GM21381 (cell line): ENCODE data around the gene SH2D4B.

Experiments used
- ATAC-seq: cut with Tn5 transposase; IDR thresholded peaks from one replicate; pipeline ENCODE4 v1.9.1; 2021; ENCODE audit warnings: mild to moderate bottlenecking, moderate library complexity; ENCODE audit not compliant: unreplicated experiment

Gene SH2D4B

DNA sequence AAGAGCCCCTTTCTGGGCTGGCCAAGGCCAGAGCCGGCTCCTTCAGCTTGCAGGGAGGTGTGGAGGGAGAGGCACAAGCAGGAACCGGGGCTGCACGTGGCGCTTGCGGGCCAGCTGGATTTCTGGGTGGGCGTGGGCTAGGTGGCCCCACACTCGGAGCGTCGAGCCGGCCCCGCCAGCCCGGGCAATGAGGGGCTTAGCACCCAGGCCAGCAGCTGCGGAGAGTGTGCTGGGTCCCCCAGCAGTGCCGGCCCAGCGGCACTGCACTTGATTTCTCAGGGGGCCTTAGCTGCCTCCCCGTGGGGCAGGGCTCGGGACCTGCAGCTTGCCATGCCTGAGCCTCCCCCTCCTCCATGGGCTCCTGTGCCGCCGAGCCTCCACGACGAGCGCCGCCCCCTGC is 48.1 kb downstream of the SH2D4B start:
- no peak for ATAC-seq

DNA sequence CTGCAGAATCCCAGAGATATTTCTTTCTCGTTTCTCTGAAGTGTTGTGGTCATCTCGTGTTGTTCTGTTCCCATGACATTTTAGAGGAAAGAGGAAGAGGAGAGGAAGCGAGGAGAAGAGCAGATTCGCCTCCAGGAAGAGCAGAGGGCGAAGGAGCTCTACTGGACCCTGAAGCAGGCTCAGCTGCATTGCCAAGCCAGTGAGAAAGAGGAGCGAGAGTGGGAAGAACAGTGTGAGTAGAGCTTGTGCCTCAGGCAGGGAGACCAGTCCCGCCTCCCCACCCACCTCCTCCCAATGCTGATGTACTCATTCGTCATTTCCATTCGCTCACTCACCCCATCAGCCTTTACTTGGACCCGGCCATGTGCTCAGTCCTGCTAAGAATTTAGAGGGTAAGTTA is 50.8 kb downstream of the SH2D4B start:
- no peak for ATAC-seq

DNA sequence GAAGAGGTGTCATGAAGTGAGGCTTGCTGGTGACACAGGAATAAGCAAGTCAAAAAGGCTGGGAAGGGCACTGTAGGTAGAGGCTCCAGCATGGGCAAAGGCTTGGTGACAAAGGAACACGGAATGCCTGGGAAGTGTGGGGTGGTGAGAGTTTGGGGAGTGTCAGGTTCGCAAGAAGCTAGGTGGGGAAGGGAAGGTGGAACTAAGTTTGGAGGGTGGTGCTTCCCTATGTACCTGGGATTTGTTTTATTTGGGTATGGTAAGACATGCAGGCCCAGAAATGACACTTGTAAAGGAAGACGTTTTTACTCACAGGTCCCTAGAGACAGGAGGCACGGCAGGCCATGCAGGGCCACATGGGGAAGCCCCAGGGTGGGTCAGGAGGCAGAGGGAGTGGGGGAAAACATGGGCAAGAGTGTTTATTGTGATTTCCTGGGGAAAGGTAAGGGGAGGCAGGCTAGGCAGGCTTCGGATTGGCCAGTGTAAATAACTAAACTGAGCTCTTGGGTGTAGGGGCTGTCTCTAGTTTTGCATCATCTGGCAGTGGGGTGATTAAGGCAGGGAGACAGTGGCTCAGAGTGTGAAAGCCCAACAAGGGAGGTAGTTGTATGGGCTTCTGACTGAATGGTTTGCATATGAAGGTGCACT is 52.1 kb downstream of the SH2D4B start:
- peak; percentile 82 for ATAC-seq

DNA sequence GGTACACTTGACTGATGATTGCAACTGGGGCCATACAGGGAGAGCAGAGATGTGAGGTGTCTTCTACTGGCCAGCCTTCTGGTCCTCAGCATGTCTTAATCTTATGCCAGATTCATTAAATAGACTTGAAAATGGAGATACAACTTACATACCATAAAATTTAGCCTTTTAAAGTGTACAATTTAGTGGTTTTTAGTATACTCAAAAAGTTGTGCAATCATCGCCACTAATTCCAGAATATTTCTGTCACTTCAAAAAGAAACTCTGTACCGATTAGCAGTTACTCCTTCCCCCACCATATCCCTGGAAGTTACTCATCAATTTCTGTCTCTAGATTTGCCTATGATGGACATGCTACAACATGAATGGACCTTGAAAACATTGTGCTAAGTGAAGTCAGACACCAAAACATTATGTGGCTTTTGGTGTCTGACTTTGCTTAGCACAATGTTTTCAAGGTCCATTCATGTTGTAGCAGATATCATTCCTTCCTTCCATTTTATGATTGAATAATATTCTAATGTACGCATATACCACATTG is 53.0 kb downstream of the SH2D4B start:
- ATAC-seq = peak; percentile 8

DNA sequence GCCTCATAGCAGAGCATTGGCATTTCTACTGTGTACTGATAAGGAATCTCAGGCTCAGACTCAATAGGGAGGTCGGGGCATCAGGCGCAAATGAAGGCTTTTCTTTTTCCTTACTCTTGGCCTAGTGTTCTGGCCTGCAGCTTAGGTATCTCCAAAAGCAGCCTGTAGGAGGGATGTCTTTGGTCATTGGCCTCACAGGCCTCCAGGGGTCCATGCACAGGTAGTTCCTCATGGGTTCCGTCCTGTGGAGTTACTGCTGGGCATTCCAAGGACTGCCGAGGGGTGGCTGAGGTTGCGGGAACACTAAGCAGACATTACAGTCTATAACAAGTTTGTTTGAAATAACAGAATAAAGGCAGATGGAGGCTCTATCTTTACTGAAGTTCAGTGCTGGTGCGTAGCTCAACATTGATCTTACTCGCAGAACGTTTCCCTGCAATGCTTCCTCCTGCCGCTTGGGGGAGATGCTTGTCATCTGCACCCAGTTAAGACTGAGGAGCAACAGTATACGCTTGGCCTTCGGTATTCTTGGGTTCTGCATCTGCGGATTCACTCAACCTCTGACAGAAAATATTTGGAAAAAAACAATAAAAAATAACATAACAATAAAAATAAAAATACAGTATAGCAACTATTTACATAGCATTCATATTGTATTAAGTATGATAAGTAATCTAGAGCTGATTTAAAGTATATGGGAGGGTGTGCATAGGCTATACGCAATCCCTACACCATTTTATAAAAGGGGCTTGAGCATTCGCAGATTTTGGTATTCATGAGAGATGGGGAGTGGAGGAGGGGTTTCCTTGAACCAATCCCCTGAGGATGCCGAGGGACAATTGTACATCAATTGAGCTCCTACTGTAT is 58.9 kb downstream of the SH2D4B start:
- ATAC-seq = no peak

DNA sequence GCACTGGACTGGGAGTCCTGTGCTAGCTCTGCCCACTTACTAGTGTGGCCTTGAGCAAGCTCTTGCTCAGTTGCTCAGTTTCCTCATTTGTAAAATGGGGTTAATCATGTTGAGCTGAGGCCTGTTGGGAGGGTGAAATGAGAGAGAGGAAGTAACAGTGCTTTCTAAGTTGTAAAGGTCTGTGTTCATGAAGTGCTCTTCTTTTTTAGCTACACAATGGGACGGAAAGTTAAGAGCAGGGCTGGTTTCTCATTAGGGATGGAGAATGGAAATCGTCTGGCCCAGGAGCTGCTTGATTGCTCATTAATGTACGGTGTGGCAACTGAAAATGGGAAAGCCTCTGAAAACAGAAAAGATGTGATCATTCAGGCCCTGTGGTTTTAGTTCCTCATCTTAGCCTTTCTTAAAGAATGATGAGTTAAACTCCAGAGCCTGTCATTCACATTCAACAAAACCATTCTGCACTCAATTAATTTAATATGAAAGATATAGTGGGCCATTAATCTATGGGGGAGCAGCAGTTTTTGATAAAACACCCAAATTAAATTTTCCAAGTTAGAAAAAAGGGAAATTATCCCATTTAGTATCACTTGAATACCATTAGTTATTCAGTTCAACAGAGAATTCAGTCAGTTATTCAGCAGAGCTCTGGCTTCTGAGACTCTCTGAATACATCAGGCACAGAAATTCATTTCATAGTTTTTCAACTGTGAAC is 60.5 kb downstream of the SH2D4B start:
- peak; percentile 45 for ATAC-seq

DNA sequence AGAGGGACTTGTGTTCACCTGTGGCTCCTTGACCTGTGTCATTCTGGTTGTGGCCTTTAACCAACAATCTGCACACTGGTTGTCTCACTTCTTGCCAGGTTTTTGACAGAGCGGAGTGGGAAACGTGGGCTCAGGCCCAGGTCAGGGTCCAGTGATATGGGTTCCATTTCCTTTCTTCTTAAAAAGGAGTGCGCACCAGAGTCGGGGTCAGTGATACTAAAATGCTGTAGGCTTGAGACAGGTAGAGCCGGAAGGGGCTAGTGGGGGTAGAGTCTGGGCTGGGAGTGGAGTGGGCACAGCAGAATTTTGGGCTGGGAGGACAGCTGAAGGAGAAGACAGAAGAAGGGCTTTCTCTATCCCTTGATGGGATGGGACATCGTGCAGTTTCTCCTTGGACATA is 61.2 kb downstream of the SH2D4B start:
- no peak for ATAC-seq

DNA sequence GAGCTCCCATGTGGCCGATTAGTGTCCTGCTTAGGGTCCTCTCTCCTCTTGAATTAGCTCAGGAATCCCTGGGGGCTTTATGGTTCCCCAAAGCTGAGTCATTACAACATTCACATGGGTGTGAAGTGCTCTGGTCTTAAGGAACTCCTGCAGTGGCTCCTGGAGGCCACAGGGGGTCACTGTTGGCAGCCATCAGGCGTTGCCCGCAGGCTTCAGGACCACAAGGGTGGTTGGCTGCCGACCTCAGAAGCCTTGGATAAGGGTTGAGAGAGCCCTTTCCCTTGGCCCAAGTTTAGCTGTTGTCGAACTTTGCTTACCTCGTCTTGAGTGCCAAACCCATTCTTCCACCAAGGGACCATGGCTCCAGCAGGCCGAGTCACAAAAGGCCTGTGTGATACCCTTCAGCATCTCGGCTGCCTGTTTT is 61.7 kb downstream of the SH2D4B start:
- ATAC-seq = peak; percentile 81

DNA sequence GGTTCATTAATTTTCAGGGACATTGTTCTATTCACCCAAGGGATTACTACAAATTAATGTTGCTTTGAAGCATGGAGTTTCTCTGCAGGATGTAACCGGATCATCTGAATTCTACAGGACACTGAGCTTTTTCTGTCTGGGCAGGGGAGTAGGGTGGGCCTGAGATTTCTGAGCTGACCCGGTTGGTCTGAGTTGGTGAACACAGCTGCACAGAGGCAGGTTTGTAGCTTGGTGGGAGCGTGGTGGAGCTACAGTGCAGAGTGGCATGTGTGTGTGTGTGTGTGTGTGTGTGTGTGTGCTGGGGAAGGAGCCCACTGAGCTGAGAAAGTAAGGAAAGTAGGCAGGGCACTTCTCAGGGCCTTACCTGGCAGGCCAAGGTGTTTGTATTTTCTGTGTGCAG is 62.6 kb downstream of the SH2D4B start:
- ATAC-seq = no peak

DNA sequence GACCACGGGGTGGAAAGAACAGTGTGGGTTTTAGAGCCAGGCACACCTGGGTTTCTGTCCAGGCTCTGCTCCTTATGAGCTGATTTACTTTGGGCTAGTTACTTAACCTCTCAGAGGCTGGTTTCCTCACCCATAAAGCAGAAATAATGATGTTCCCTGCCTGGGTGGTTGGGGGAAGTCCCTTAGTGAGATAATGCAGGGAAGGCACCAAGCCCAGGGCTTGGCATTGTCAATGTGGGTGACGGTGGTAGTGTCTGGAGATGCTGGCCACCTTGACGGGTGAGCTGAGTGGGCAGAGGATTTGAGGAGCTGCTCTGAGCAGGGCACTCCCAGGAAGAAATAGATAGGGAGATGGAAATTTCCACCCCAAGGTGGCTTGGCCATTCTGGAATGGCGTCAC is 65.2 kb downstream of the SH2D4B start:
- no peak for ATAC-seq

DNA sequence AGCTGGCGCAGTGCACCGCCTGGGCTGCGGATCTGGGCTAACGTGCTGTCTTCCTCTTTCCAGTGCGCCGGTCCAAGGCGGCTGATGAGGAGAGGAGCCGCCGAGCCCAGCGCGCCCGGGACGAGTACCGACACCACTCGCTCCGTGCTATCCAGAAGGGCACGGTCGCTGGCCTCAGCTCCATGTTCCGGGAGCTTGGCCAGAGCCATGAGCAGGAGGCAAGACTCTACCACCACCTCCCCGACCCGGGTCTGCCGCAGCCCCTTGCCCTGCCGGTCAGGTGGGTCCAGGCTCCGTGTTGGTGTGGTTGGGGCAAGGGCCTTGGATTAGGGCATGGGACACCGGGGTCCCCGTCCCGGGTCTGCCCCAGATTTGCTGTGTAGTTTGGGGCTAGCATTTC is 65.8 kb downstream of the SH2D4B start:
- ATAC-seq = no peak

DNA sequence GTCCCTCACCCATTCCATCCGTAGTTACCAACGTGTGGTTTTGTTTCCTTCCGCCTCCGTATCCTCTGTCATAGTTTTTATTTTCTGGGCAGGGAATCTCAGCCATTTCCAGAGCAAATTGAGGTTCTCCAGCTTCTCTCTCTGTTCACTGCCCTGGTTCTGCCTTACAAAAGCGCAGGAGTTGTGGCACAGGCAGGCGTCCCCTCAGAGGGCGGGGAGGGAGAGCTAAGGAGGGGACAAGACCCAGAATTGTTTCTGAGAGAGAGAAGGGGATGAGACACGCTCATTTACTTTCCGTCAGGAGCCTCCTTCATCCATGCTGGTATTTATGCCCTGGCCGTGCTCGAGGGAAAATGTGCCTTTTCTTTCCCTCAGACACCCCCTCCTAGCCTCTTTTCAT is 71.0 kb downstream of the SH2D4B start:
- no peak for ATAC-seq

DNA sequence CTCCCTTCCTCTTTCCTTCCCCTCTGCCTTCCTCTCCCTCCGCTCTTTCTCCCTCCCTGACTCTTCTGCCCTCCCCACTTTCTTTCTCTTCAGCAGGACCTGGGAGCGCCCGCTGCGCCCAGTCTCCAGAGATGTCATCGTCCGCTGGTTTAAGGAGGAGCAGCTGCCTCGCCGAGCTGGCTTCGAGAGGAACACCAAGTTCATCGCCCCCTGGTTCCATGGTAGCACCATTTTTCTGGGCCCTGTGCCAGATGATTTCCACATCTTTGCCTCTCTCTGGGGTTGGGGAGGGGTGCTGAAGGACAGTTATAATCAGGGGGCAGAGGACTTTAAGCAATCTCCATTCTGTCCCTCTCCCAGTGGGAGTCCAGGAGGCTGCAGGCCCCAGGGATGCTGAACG is 71.6 kb downstream of the SH2D4B start:
- ATAC-seq = no peak

DNA sequence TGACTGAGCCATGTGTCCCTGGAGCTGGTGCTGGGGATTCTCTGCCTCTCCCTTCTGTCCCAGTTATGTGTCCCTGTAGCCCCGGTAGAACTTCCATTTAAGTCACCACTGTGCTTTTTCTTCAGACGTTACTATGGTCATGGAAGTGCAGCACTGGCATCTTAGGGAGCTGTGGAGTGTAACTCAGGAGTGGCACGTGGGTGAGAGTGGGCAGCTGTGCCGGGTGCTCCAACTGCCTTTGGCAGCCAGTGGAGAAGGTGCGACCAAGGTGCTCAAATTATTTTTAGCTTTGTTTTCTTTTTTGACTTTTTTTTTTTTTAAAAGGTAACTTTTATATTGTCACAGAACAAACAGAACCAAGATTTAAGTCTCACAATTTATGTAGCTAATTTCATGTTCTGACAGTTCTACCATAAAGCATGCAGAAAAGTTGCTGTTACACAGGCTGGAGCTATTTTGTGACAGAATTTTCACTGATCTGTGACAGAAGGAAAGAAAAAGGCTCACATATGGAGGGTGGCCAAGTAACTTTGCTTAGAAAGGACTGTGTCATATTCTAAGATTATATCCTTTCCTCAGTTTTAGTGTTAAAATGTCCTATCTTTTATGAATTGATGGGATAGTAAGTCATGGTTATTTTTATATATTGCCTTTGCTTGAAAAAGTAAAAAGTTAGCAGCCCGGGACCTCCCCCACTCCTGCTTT is 73.9 kb downstream of the SH2D4B start:
- ATAC-seq = no peak

DNA sequence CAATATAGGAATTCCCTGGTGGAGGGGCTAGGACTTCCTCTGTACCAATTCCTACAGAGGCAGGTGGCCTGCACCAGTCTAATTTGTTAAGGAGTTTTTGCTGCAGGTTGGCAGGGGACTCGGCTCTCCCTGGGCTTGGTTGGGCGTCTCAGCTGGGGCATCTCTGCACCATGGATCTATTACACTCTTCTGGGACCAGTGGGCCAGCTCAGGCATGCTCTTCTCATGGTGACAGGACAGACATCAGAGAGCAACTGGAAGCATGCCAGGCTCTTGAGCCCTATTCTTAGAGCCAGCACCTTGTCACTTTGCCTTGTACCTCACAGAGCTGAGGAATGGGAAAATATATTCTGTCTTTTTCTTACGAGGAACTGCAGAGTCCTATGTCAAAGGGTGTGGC is 74.6 kb downstream of the SH2D4B start:
- ATAC-seq = no peak

DNA sequence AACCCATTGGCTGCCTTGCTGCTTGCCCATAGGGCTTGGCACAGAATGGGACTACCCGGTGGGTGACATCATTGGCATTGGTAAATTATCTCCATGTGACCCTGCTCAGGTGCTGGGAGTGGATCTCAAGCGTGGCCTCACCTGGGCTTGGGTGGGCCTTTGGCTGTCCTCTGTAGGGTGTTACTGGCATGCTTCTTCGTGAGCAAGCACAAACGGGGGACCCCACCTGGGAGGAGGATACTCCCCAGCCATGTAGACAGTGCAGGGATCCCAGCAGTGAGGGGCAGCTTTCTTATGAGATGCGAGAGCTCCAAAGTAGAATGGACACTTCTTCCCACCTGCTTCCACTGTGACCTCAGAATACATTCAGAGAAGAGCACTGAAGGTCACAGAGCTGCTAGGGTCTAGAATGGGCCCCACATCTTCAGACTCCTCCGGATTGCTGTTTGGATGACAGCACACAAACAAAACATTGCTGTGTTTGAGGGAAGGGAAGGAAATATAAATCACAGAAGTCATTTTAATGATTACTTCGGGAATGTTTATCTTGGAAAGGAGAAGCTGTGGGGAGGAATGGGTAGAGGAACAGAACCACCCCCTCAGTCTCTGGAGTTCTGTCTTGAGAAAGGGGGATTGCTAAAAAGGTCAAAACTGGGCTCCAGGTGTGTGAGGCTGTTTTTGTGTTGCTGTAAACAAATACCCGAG is 75.9 kb downstream of the SH2D4B start:
- ATAC-seq = no peak

DNA sequence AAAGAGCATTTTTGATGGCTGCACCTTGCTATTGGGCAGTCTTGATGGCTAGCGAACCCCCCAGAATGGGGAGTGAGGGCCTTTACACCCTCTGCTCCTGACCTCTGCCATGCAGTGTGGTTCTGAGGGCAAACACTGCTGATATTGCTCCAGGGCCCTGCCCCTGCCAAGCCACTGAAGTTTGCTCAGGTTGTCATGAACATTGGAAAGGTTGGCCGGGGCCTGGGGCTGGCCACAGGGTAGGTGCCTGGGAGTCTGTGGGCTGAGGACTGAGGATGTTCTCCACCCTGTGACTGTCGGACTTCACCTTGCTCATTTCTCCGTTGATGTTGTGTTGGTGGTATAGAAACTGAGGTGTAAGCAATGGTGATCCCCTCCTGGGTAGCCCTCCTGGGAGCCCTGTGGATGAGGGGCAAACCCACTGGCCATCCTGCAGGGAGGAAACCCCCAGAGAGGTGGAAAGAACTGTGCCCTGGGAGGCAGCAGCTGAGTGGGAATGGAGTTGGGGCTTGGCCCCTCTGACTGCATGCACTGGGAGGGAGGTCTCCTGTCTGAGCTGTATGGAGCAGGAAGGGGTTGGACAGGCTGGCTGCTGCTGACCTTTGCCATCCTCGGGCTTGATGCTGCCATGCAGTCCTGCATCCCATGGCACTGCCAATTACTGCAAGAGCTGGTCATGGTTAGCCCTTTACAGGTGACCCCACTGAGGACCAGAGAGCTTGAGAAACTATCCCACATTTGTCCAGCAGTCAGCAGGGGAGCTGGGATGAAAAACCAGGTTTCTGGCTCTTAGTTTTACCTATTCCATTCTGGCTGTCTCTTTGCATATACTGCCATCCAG is 77.1 kb downstream of the SH2D4B start:
- no peak for ATAC-seq

DNA sequence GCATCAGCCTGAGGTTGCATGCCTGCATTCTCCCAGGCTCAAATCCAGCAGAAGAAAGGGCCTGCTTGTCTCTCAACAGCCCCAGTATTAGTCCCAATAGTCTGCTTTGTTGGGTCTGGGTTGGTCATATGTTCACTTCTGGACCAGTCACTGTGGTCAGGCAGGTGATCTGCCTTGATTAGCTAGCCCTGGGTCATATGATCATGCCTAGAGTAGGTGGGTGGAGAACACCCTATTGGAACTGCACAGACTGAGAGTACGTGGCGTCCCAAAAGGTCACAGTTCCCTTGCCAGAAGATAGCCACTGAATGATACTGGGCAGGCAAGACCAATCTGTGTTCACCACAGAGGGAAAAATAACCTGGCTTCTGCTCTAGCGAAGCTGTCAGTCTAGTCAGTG is 80.1 kb downstream of the SH2D4B start:
- no peak for ATAC-seq

DNA sequence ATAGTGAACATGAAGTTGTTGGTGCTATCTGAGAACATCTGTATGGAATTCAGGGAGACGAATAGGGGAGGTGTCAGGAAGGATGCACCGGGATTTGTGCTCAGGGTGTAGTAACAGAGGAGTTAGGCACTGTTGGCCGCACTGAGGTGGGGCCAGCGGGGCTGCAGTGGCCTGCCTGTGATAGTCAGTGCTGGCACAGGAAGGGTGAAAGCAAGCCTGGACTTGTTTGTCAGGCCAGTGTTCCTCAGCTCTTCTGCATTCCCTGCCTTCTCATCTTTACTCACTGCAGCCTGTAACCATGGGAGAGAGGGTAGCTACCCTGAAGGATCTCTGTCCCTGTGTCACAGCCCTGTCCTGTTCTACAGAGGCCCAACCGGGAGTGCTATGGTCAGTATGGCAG is 81.3 kb downstream of the SH2D4B start:
- no peak for ATAC-seq
